Tibial nerve (tissue), 4 donors: Measurements from ENCODE around the gene TSHZ3. TPM values are rescaled to one million over a fixed set of nuclear protein-coding genes. Genes with fewer than 3 reads are reported as not detected.

Experiments
- DNase-seq, 2 donors: peaks; one replicate each; pipeline ENCODE4 v3.0.0-alpha.2; 2019; ENCODE audit warnings: low spot score in 2 of 2
- H3K27ac ChIP-seq, 4 donors: fragments of 200-600 bp; sonication (generic) in 3 of 4; one replicate each; pipeline ENCODE4 v1.5.1; 2017 to 2019; ENCODE audit warnings: mild to moderate bottlenecking in 1 of 4
- H3K27me3 ChIP-seq, 2 donors: fragments of 200-600 bp; sonication (generic) in 1 of 2; one replicate each; pipeline versions ENCODE4 v1.5.1 to v1.6.0; 2017 to 2019
- H3K36me3 ChIP-seq, 3 donors: fragments of 200-600 bp; sonication (generic); one replicate each; pipeline ENCODE4 v1.5.1; 2018 to 2019
- H3K4me1 ChIP-seq, 4 donors: fragments of 200-600 bp; sonication (generic) in 3 of 4; one replicate each; pipeline ENCODE4 v1.5.1; 2017 to 2019
- H3K4me3 ChIP-seq, 4 donors: fragments of 200-600 bp; sonication (generic) in 3 of 4; one replicate each; pipeline ENCODE4 v1.5.1; 2017 to 2019; ENCODE audit warnings: mild to moderate bottlenecking in 1 of 4, moderate library complexity in 1 of 4
- H3K9me3 ChIP-seq, 4 donors: fragments of 200-600 bp; sonication (generic) in 3 of 4; one replicate each; pipeline ENCODE4 v1.5.1; 2017 to 2019
- EP300 ChIP-seq, 2 donors: sonication (generic); formaldehyde crosslinking; IDR thresholded peaks; one replicate each; pipeline ENCODE4 v1.6.1; 2017; ENCODE audit warnings: antibody characterized with exemption in 2 of 2, mild to moderate bottlenecking in 1 of 2
- POLR2A ChIP-seq, 2 donors: fragments of 450-650 bp; IDR thresholded peaks; one replicate each; pipeline ENCODE4 v1.6.1; 2017; ENCODE audit warnings: antibody characterized with exemption in 2 of 2, mild to moderate bottlenecking in 2 of 2, moderate library complexity in 2 of 2
- WGBS, 2 donors: methylation state at CpG; one replicate each; pipeline ENCODE4 v1.1.5; 2018; 5-methylcytosine and 5-hydroxymethylcytosine counted together
- total RNA-seq, 4 donors: library from RNA; depleted of rRNA; stranded (reverse); fragments of >200 nt; gene quantifications; one replicate each; pipeline ENCODE4 v1.1.0, GENCODE V29; 2016
- TF ChIP-seq, protein P1 (sequence below), 5 experiments: fragments of 200-600 bp in 3 of 5; fragments of 450-650 bp in 2 of 5; sonication (generic) in 3 of 5; IDR thresholded peaks; one replicate each; pipeline ENCODE4 v1.5.1; 2016 to 2019; ENCODE audit warnings: antibody characterized with exemption in 5 of 5, mild to moderate bottlenecking in 3 of 5, moderate library complexity in 2 of 5

The TSHZ3 gene
- total RNA-seq, 4 donors from 2014 or later, result 20.4 to 22.4 (median 22.3) TPM

DNA sequence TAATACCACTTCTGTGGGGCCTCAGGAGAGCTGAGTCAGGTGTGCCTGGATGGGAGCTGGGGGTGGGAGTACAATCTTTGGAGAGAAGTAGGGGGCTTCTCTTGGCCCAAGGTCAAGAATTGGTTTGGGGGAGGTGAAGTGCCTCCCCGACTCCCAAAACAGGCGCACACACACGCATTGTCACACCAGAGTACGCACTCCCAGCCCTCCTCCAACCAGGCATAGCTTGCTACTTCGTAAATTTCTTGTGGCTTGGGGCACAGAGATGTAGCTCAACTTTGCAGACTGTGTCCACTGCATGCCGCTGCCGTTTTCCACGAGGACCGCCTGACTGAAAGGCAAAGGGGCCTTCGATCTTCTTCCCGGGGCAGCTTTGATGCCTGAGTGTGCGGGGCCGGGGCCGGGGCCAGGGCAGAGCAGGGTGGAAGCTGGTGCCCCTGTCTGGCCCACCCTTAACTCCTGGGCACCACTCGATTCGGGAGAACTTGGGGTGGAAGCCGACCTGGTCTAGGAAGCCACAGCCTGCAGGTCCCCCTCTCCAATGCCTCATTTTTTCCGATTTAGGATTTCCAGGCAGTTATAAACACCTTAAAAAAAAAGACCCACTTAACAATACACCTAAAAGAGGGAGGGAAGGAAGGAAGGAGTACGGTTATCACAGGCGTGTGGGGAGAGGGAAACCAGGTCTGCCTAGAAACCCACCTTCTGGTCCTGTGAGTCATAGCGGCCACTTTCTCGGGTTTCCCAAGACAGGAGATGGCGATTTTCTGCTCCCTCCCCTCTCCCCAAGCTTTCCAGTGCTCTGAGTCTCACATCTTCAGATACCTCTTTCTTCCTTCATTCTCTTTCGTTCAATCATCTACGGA lies 5.8 kb upstream of the TSHZ3 start:
- Histone ChIP-seq H3K27me3 (peaks cover 0 to 68% of the 10 kb centered on the region in 2 donors), H3K9me3 (no peaks in the 10 kb centered on the region), H3K4me1 (peaks cover 0 to 58% (median 5%) of the 10 kb centered on the region in 4 donors), H3K36me3 (no peaks in the 10 kb centered on the region), H3K4me3 (no peak overlapping the region), H3K27ac (no peak overlapping the region)
- 33 to 36% methylated on average over 25 of the region's 25 CpGs for WGBS, 2 donors
- TF ChIP-seq POLR2A (IDR thresholded peaks at IDR 0.05), result no peak
- TF ChIP-seq EP300 (IDR thresholded peaks at IDR 0.05), result no peak
- TF ChIP-seq, protein P1, sequence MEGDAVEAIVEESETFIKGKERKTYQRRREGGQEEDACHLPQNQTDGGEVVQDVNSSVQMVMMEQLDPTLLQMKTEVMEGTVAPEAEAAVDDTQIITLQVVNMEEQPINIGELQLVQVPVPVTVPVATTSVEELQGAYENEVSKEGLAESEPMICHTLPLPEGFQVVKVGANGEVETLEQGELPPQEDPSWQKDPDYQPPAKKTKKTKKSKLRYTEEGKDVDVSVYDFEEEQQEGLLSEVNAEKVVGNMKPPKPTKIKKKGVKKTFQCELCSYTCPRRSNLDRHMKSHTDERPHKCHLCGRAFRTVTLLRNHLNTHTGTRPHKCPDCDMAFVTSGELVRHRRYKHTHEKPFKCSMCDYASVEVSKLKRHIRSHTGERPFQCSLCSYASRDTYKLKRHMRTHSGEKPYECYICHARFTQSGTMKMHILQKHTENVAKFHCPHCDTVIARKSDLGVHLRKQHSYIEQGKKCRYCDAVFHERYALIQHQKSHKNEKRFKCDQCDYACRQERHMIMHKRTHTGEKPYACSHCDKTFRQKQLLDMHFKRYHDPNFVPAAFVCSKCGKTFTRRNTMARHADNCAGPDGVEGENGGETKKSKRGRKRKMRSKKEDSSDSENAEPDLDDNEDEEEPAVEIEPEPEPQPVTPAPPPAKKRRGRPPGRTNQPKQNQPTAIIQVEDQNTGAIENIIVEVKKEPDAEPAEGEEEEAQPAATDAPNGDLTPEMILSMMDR (IDR thresholded peaks at IDR 0.05), result no peak
- no peak for DNase-seq

- no peak overlapping the region for H3K4me3 ChIP-seq
- H3K9me3 ChIP-seq, result no peaks in the 10 kb centered on the region
- no peak for TF ChIP-seq POLR2A (IDR thresholded peaks at IDR 0.05)
- TF ChIP-seq, protein P1 (IDR thresholded peaks at IDR 0.05), result no peak
- TF ChIP-seq EP300 (IDR thresholded peaks at IDR 0.05), result no peak
- DNase-seq, result no peak
- peak overlapping the region in 1 of 4 donors; percentile 4 for H3K27ac ChIP-seq
- H3K4me1 ChIP-seq, result peaks cover 0 to 58% (median 5%) of the 10 kb centered on the region in 4 donors
- H3K36me3 ChIP-seq, result no peaks in the 10 kb centered on the region
- peaks cover 0 to 68% of the 10 kb centered on the region in 2 donors for H3K27me3 ChIP-seq
- WGBS, 2 donors, result 44 to 56% methylated on average over 10 of the region's 10 CpGs
Observed at GRCh38 chr19:31354316-31354715, 5.1 kb upstream of the TSHZ3 start.

DNA sequence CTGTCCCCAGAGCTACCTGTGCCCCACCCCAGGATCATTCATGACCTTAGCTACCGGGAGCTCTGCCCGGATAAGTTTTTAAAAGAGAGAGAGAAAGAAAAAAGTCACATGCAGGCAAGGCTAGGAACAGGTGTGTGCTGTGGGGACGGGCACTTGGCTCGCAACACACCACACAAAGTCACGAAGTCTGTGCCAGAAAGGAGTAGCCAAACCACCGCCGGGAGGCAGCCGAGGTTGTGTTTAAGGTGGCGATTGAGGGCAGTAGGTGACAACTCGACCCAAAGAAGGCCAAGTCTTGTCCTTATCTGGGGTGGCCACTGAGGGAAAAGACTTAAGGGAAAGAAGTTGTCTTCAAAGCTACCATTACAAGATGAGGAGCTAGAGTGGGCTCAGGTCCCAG lies 4.6 kb upstream of the TSHZ3 start:
- no peaks in the 10 kb centered on the region for H3K9me3 ChIP-seq
- WGBS, 2 donors, result 30 to 50% methylated on average over 10 of the region's 10 CpGs
- DNase-seq, result no peak

DNA sequence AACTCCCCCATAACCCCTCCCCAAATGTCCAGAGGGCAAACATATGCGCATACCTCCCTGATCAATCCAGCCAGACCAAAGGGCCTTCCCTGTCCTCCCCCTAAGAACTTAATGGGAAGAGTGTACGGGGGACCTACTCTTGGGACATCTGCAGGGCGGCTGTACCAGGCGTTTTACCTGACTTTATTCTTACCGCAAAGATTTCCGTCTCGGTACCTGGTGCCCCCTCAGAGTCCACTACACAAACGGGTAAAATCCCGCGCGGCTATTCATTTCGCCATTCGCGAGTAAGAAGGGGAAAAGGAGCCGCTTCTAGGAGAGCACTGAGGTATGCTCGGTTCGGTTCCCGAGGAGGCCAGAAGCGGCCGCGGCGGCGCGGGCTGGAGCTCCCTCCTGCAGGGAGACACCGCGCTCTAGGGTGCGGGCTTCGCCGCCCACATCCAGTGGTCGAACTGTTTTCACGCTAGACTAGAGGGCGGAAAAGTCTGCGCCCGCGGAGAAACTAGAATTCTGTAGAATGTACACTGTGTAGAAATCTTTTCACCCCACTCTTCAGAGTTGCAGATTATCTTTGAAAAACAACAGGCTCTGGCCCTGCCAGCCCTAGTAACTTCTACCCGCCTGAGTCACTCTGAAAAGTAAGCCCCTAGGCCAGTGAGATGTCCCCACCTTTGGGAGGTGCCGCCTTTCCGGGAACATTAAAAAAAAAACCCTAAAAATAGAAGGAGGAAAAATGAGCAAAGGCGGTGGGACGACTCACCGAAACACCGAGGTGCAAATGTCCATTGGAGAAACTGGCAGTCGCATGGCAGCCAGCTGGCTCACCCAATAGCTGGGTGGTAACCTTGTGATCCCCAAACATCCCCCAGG lies 3.8 kb upstream of the TSHZ3 start:
- 45 to 51% methylated on average over 41 to 43 of the region's 43 CpGs for WGBS, 2 donors
- H3K27me3 ChIP-seq, result peaks cover 0 to 65% of the 10 kb centered on the region in 2 donors
- no peak for TF ChIP-seq POLR2A (IDR thresholded peaks at IDR 0.05)
- no peak for TF ChIP-seq EP300 (IDR thresholded peaks at IDR 0.05)
- TF ChIP-seq, protein P1 (IDR thresholded peaks at IDR 0.05), result no peak
- no peak for DNase-seq
- no peak overlapping the region for H3K4me3 ChIP-seq
- no peaks in the 10 kb centered on the region for H3K36me3 ChIP-seq
- H3K9me3 ChIP-seq, result no peaks in the 10 kb centered on the region
- H3K27ac ChIP-seq, result peak overlapping the region in 2 of 4 donors; percentile 2 to 93
- H3K4me1 ChIP-seq, result peaks cover 0 to 63% (median 6%) of the 10 kb centered on the region in 4 donors

More for the DNA sequence above, 4.6 kb upstream of the TSHZ3 start:
- peak overlapping the region in 1 of 4 donors; percentile 93 for H3K27ac ChIP-seq
- H3K4me3 ChIP-seq, result no peak overlapping the region
- H3K4me1 ChIP-seq, result peaks cover 0 to 58% (median 5%) of the 10 kb centered on the region in 4 donors
- H3K27me3 ChIP-seq, result peaks cover 0 to 68% of the 10 kb centered on the region in 2 donors
- no peaks in the 10 kb centered on the region for H3K36me3 ChIP-seq
- TF ChIP-seq POLR2A (IDR thresholded peaks at IDR 0.05) (no peak), EP300 (IDR thresholded peaks at IDR 0.05) (no peak)
- TF ChIP-seq, protein P1 (IDR thresholded peaks at IDR 0.05), result peak in 1 of 5 experiments; percentile 37
